GM21786 (cell line): Measurements from ENCODE around the gene TMEM14A.

Experiments
- ATAC-seq: cut with Tn5 transposase; IDR thresholded peaks from one replicate; pipeline ENCODE4 v1.9.1; 2021; ENCODE audit not compliant: unreplicated experiment

TMEM14A gene

GRCh38 chr6:52670502-52671409, at the start of gene TMEM14A:
TSS of gene TMEM14A (plus strand) at chr6:52671113. CDS start at chr6:52677103, 5,990 bp downstream.
- ATAC-seq, result peak; percentile 96

- no peak for ATAC-seq
Observed at GRCh38 chr6:52621631-52622030, 49.3 kb upstream of the TMEM14A start.

- ATAC-seq, result no peak
Observed at GRCh38 chr6:52622810-52623209, 48.1 kb upstream of the TMEM14A start.

GRCh38 chr6:52632011-52632410, 38.9 kb upstream of the TMEM14A start:
- ATAC-seq, result no peak

GRCh38 chr6:52634211-52634610, 36.7 kb upstream of the TMEM14A start:
- ATAC-seq, result no peak

- ATAC-seq, result no peak
Observed at GRCh38 chr6:52635049-52635577, 35.8 kb upstream of the TMEM14A start.

- ATAC-seq, result no peak
Observed at GRCh38 chr6:52636830-52637229, 34.1 kb upstream of the TMEM14A start.

GRCh38 chr6:52639493-52639892, 31.4 kb upstream of the TMEM14A start:
- ATAC-seq, result no peak

GRCh38 chr6:52640170-52640569, 30.7 kb upstream of the TMEM14A start:
- no peak for ATAC-seq

GRCh38 chr6:52640916-52641315, 30.0 kb upstream of the TMEM14A start:
- no peak for ATAC-seq

GRCh38 chr6:52641388-52641787, 29.5 kb upstream of the TMEM14A start:
- no peak for ATAC-seq

GRCh38 chr6:52641826-52642225, 29.1 kb upstream of the TMEM14A start:
- no peak for ATAC-seq

GRCh38 chr6:52642368-52642767, 28.5 kb upstream of the TMEM14A start:
- ATAC-seq, result no peak

- no peak for ATAC-seq
Observed at GRCh38 chr6:52643158-52643557, 27.8 kb upstream of the TMEM14A start.

GRCh38 chr6:52644253-52644652, 26.7 kb upstream of the TMEM14A start:
- ATAC-seq, result no peak

- no peak for ATAC-seq
Observed at GRCh38 chr6:52645976-52646375, 24.9 kb upstream of the TMEM14A start.

- ATAC-seq, result no peak
Observed at GRCh38 chr6:52647199-52647598, 23.7 kb upstream of the TMEM14A start.

GRCh38 chr6:52649536-52650160, 21.3 kb upstream of the TMEM14A start:
- ATAC-seq, result no peak

- ATAC-seq, result no peak
Observed at GRCh38 chr6:52650941-52651340, 20.0 kb upstream of the TMEM14A start.

GRCh38 chr6:52653151-52653550, 17.8 kb upstream of the TMEM14A start:
- no peak for ATAC-seq

GRCh38 chr6:52654007-52654406, 16.9 kb upstream of the TMEM14A start:
- no peak for ATAC-seq

GRCh38 chr6:52654592-52654991, 16.3 kb upstream of the TMEM14A start:
- no peak for ATAC-seq
